Uterus (tissue), 4 donors: ENCODE results near the gene C2orf81. TPM values are rescaled to one million over a fixed set of nuclear protein-coding genes. Genes with fewer than 3 reads are reported as not detected.
A peak's percentile ranks its signal among the peaks of the same experiment; 100 is the strongest.

Source experiments
- DNase-seq, 2 donors: peaks; one replicate each; pipeline ENCODE4 v3.0.0-alpha.2; 2019 to 2020
- H3K27ac ChIP-seq, 2 donors: fragments of 200-600 bp; sonication (generic); 1 replicate in 1 of 2; 2 replicates in 1 of 2; pipeline ENCODE4 v1.5.1; 2016 to 2018
- H3K27me3 ChIP-seq, 2 donors: fragments of 200-600 bp; sonication (generic); one replicate each; pipeline ENCODE4 v1.5.1; 2018 to 2019; ENCODE audit warnings: control low read depth in 1 of 2
- H3K36me3 ChIP-seq, 2 donors: fragments of 200-600 bp; sonication (generic); one replicate each; pipeline ENCODE4 v1.5.1; 2019; ENCODE audit warnings: control low read depth in 1 of 2
- H3K4me1 ChIP-seq, 2 donors: fragments of 200-600 bp; sonication (generic); one replicate each; pipeline ENCODE4 v1.5.1; 2018 to 2019; ENCODE audit warnings: control low read depth in 1 of 2
- H3K4me3 ChIP-seq, 2 donors: fragments of 200-600 bp; sonication (generic); 1 replicate in 1 of 2; 2 replicates in 1 of 2; pipeline ENCODE4 v1.5.1; 2018 to 2019; ENCODE audit warnings: mild to moderate bottlenecking in 1 of 2
- H3K9me3 ChIP-seq, 2 donors: fragments of 200-600 bp; sonication (generic); one replicate each; pipeline ENCODE4 v1.5.1; 2019; ENCODE audit warnings: control low read depth in 1 of 2
- POLR2A ChIP-seq, 2 donors: fragments of 450-650 bp; IDR thresholded peaks; one replicate each; pipeline ENCODE4 v1.6.1; 2016; ENCODE audit warnings: antibody characterized with exemption in 2 of 2, mild to moderate bottlenecking in 1 of 2, moderate library complexity in 1 of 2
- intact Hi-C: fragments of 100-400 bp; cut with DNase I; formaldehyde crosslinking; loops from one replicate; pipeline ENCODE4 v1.15.1; 2023; ENCODE audit warnings: low total_unique reads
- total RNA-seq, 4 donors: library from RNA; depleted of rRNA in 3 of 4; stranded (reverse); fragments of >200 nt in 3 of 4; gene quantifications; one replicate each; pipeline versions ENCODE4 v1.1.0 to v1.2.4, GENCODE V29; 2014 to 2023
- TF ChIP-seq, protein P1 (sequence below), 4 experiments: fragments of 200-600 bp in 2 of 4; fragments of 450-650 bp in 2 of 4; sonication (generic) in 2 of 4; IDR thresholded peaks; one replicate each; pipeline ENCODE4 v1.5.1; 2016 to 2019; ENCODE audit warnings: antibody characterized with exemption in 4 of 4, mild to moderate bottlenecking in 2 of 4, moderate library complexity in 1 of 4
- donor health status: DM: yes; HTN: yes; CAD: no.

C2orf81 gene
- total RNA-seq, 4 donors from 2014 or later, result 2.1 to 5.7 (median 2.9) TPM; not detected in 1

DNA sequence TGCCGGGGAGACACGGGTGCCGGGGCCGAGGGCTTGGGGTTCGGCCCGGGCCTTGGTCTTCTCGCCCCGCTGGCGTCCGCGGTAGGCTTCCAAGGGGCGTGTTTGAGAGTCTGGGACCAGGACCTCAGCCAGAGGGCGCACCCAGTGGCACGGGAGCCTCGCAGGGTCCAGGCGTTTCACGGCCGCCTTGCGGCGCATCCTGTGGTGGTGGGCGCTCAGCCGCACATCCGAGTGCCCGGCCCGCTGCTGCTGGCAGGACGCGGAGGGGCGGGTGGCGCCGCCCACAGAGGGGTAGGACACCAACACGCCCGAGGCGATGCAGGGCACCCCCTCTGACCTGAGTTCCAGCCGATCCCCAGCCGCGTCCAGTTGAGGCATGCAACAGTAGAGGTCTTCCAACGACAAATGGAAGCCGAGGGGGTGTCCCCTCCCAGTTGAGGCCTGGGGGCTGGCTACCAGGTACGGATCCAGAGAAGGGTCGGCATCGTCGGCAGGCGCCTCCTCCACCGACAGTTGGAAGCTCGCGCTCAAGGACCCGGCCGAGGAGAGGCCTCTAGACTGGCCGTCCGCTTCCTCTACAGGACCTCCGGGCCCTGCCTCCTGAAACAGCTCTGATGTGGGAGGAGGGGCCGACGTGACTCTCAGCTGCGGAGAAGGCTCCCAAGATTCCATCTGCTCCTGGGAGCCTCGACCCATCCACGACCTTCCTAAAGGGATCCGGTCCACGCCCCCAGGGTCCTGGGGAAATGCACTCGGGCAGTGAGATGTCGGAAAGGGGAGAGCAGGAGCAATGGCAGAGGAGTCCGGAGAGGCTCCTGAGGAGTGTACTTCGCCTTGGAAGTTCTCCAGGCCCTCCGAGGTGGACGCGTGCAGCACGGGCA is 6.3 kb downstream of the C2orf81 start:
- H3K27ac ChIP-seq, result peak overlapping the region; percentile 68 to 69
- TF ChIP-seq, protein P1, sequence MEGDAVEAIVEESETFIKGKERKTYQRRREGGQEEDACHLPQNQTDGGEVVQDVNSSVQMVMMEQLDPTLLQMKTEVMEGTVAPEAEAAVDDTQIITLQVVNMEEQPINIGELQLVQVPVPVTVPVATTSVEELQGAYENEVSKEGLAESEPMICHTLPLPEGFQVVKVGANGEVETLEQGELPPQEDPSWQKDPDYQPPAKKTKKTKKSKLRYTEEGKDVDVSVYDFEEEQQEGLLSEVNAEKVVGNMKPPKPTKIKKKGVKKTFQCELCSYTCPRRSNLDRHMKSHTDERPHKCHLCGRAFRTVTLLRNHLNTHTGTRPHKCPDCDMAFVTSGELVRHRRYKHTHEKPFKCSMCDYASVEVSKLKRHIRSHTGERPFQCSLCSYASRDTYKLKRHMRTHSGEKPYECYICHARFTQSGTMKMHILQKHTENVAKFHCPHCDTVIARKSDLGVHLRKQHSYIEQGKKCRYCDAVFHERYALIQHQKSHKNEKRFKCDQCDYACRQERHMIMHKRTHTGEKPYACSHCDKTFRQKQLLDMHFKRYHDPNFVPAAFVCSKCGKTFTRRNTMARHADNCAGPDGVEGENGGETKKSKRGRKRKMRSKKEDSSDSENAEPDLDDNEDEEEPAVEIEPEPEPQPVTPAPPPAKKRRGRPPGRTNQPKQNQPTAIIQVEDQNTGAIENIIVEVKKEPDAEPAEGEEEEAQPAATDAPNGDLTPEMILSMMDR (IDR thresholded peaks at IDR 0.05), result peak in 3 of 4 experiments; percentile 45 to 56 (median 46)
- peak in 1 of 2 donors; percentile 14 for TF ChIP-seq POLR2A (IDR thresholded peaks at IDR 0.05)
- H3K27me3 ChIP-seq, result no peaks in the 10 kb centered on the region
- intact Hi-C loops, result no loop called here
- DNase-seq, result peak; percentile 62 to 67
- H3K36me3 ChIP-seq, result no peaks in the 10 kb centered on the region
- peaks cover 0 to 5% of the 10 kb centered on the region in 2 donors for H3K4me1 ChIP-seq
- H3K9me3 ChIP-seq, result no peaks in the 10 kb centered on the region
- H3K4me3 ChIP-seq, result peak overlapping the region; percentile 48 to 65

DNA sequence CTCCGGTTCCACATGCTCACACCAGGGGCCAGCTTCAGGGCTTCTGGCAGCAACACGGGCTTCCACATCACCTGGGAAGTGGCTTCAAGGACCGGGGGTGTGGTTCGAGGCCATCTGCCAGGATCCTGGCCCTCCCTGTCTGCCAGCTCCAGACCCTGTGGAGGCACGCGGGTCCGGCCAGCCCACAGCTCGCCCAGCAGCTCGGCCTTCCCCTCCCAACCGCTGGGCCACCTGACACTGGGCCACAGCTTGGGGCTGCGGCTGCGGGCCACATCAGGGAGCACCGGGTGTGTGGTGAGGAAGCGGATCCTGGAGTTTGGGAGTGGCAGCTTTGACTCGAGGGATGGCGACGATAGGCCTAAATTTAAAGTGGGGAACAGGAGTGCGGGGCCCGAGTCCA is 7.0 kb downstream of the C2orf81 start:
- DNase-seq, result peak in 1 of 2 donors; percentile 28
- Histone ChIP-seq H3K4me3 (peak overlapping the region; percentile 48 to 65), H3K9me3 (no peaks in the 10 kb centered on the region), H3K4me1 (peaks cover 0 to 5% of the 10 kb centered on the region in 2 donors), H3K27me3 (no peaks in the 10 kb centered on the region), H3K27ac (peak overlapping the region; percentile 68 to 69), H3K36me3 (no peaks in the 10 kb centered on the region)
- TF ChIP-seq, protein P1 (IDR thresholded peaks at IDR 0.05), result no peak
- TF ChIP-seq POLR2A (IDR thresholded peaks at IDR 0.05), result no peak
- intact Hi-C loops, result no loop called here

DNA sequence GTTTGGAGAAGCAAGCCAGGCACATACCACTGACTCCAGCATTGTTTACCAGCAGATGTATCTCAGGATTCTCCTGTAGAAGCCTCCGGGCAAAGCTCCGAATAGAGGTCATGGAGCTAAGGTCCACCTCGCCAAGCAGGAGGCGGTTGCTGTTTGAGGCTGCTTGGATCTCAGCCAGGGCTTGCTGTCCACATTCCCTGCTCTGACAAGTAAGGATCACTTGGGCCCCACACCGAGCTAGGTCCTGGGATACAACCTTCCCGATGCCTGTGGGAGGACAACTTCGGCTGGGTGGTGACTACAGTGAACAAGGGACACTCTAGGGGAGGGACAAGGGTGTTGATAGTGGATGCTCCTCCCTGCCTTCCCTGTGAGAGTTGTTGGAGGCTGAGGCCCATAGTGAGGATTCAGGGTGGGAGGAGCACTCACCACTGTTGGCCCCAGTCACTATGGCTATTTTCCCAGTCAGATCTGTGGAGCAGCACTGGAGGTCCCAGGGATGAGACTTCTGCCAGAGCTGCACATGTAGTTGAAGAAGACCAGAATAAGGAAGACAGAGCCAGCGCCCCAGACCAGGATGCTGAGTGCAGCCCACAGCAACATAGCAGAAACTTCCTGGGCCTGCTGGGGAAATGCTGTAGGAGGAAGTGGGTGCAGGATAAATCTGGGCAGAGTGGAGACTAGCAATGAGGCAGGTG is 8.3 kb downstream of the C2orf81 start:
- peak in 1 of 2 donors; percentile 40 for DNase-seq
- TF ChIP-seq, protein P1 (IDR thresholded peaks at IDR 0.05), result no peak
- TF ChIP-seq POLR2A (IDR thresholded peaks at IDR 0.05), result no peak
- H3K36me3 ChIP-seq, result no peaks in the 10 kb centered on the region
- no peak overlapping the region for H3K4me3 ChIP-seq
- peaks cover 0 to 5% of the 10 kb centered on the region in 2 donors for H3K4me1 ChIP-seq
- H3K27ac ChIP-seq, result no peak overlapping the region
- intact Hi-C loops, result no loop called here
- no peaks in the 10 kb centered on the region for H3K9me3 ChIP-seq
- no peaks in the 10 kb centered on the region for H3K27me3 ChIP-seq

DNA sequence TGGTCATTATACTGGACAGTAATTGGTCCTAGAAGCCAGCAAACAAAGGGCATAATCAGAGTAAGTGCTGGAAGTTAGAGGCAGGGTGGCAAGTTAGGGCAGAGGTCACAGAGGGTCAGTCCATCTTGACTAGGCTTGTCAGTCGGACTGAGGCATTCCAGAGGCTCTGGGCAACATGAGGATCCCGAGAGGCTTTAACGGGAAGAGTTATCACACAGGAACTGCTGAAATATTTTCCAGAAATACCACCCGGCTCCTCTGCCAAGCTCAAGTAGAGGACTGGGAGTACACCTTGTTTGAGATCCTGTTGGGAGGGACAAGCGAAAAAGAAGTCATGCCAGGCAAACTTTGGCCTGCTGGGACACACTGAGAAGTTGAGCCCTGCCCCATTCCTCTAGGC is 13.7 kb downstream of the C2orf81 start:
- intact Hi-C loops, result no loop called here
- H3K4me3 ChIP-seq, result no peak overlapping the region
- no peak for DNase-seq
- H3K36me3 ChIP-seq, result no peaks in the 10 kb centered on the region
- no peaks in the 10 kb centered on the region for H3K4me1 ChIP-seq
- TF ChIP-seq, protein P1 (IDR thresholded peaks at IDR 0.05), result no peak
- no peak for TF ChIP-seq POLR2A (IDR thresholded peaks at IDR 0.05)
- no peak overlapping the region for H3K27ac ChIP-seq
- no peaks in the 10 kb centered on the region for H3K9me3 ChIP-seq
- H3K27me3 ChIP-seq, result no peaks in the 10 kb centered on the region

DNA sequence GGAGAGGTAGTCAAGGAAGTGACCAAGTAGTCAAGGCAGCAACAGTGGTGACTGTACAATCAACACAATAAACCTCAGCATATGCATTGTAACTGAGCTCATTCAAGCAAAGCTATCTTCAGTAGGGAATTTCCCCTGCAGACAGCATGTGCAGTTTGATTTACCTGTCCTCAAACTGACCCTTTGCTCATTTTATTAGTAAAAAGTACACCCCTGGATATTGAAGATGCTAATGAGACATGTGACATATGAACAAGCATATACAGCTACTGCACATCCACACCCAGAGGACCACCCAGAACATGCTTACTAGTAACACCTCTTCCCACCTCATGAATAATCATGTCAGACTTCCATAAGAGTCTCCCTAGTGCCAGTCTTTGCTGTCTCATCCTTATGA is 15.4 kb downstream of the C2orf81 start:
- no peak for DNase-seq
- H3K27me3 ChIP-seq, result no peaks in the 10 kb centered on the region
- TF ChIP-seq, protein P1 (IDR thresholded peaks at IDR 0.05), result no peak
- TF ChIP-seq POLR2A (IDR thresholded peaks at IDR 0.05), result no peak
- H3K9me3 ChIP-seq, result no peaks in the 10 kb centered on the region
- H3K4me1 ChIP-seq, result no peaks in the 10 kb centered on the region
- H3K4me3 ChIP-seq, result no peak overlapping the region
- no peaks in the 10 kb centered on the region for H3K36me3 ChIP-seq
- H3K27ac ChIP-seq, result no peak overlapping the region
- intact Hi-C loops, result no loop called here
